PFSK-1 (cell line): ENCODE data around the gene GPNMB.

Experiments used
- FOXP2 ChIP-seq: optimal IDR thresholded peaks from 2 replicates; pipeline ENCODE3; 2011; ENCODE audit warnings: borderline replicate concordance, control low read depth, inconsistent platforms; ENCODE audit not compliant: insufficient read depth; ENCODE audit errors: extremely low read length, extremely low read depth
- POLR2AphosphoS5 ChIP-seq: IDR thresholded peaks from 2 replicates; pipeline ENCODE4 v1.6.1; 2012; ENCODE audit warnings: low read depth, mild to moderate bottlenecking, control low read depth, low read length, moderate library complexity
- SIN3A ChIP-seq: IDR thresholded peaks from 2 replicates; pipeline ENCODE4 v1.6.1; 2012; ENCODE audit warnings: mild to moderate bottlenecking, low read length, moderate library complexity, borderline replicate concordance; ENCODE audit not compliant: insufficient read depth
- TAF1 ChIP-seq: IDR thresholded peaks from 2 replicates; pipeline ENCODE4 v1.6.1; 2012; ENCODE audit warnings: low read length, control low read depth, borderline replicate concordance; ENCODE audit not compliant: insufficient read depth
- TF ChIP-seq, protein P1 (sequence below), 2 experiments: IDR thresholded peaks; 2 replicates each; pipeline versions ENCODE4 v1.6.1 to v1.8.0; 2011 to 2012; ENCODE audit warnings: low read depth in 2 of 2, low read length in 2 of 2, control low read depth in 1 of 2, inconsistent platforms in 1 of 2, mild to moderate bottlenecking in 1 of 2, moderate library complexity in 1 of 2; ENCODE audit not compliant: insufficient read depth in 1 of 2

GPNMB gene

DNA sequence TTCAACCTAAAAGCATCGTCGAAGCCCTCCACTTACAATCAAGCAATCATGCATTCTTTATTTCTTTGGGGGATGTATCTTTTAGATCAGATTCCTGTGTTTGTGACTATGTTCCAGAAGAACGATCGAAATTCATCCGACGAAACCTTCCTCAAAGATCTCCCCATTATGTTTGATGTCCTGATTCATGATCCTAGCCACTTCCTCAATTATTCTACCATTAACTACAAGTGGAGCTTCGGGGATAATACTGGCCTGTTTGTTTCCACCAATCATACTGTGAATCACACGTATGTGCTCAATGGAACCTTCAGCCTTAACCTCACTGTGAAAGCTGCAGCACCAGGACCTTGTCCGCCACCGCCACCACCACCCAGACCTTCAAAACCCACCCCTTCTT, 13.8 kb downstream of the GPNMB start:
- no peak for TF ChIP-seq POLR2AphosphoS5
- TF ChIP-seq TAF1: no peak

DNA sequence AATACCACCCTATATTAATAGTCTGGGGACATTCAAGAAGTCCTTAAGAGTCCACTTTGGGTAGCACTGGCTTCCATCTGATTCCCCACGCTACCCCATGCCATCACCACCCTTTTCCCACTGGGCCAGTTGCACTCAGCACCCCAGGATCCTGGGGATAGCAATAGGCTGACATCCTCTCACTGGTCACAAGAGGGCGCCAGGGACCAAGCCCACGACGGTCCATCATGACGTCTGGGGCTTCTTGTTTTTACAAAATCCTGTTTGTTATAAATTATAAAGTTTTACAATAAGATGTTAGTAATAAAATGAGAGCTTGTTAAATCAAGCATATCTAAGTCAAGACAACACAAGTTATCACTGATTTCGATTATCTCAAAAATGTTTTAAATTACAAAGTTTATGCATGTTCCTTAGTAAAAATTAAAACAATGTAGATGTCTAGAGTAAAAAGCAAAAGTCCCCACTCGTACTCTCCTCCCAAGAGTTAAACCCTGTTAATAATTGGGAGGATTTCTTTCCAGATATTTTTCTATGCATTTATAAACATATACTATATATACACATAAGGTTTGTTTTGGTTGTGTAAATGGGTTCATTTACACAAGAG, 15.4 kb downstream of the GPNMB start:
- TF ChIP-seq TAF1 (no peak), POLR2AphosphoS5 (no peak), SIN3A (no peak), FOXP2 (no peak)
- TF ChIP-seq, protein P1, sequence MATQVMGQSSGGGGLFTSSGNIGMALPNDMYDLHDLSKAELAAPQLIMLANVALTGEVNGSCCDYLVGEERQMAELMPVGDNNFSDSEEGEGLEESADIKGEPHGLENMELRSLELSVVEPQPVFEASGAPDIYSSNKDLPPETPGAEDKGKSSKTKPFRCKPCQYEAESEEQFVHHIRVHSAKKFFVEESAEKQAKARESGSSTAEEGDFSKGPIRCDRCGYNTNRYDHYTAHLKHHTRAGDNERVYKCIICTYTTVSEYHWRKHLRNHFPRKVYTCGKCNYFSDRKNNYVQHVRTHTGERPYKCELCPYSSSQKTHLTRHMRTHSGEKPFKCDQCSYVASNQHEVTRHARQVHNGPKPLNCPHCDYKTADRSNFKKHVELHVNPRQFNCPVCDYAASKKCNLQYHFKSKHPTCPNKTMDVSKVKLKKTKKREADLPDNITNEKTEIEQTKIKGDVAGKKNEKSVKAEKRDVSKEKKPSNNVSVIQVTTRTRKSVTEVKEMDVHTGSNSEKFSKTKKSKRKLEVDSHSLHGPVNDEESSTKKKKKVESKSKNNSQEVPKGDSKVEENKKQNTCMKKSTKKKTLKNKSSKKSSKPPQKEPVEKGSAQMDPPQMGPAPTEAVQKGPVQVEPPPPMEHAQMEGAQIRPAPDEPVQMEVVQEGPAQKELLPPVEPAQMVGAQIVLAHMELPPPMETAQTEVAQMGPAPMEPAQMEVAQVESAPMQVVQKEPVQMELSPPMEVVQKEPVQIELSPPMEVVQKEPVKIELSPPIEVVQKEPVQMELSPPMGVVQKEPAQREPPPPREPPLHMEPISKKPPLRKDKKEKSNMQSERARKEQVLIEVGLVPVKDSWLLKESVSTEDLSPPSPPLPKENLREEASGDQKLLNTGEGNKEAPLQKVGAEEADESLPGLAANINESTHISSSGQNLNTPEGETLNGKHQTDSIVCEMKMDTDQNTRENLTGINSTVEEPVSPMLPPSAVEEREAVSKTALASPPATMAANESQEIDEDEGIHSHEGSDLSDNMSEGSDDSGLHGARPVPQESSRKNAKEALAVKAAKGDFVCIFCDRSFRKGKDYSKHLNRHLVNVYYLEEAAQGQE (IDR thresholded peaks at IDR 0.05; ENCODE audit: insufficient read depth in 1 of 2, low read depth in 2 of 2, low read length in 2 of 2): no peak

DNA sequence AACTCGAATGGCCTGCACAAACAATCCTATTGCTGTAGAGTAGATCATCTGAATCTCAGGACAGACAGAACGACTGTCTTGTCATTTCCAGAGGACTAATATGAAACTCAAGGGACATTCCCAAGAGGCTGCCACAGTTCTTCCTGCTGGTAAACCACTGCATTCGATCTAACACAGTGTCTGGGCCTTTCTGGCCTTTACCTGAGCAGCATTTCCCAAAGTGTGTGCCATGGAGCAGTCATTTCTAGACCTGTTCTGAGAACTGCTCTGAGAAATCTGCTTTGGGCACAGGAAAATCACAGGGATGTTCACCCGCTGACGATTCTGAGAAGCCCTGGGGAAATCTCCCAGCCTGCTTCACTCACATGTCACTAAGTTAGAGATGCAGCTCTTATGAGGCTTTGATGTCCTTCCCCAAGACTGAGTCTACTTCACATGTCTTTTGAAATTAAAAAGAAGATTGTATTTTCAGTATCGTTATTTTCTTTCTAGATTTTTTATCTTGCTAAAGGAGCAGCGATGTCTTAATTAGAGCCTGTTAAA, 18.4 kb downstream of the GPNMB start:
- TF ChIP-seq FOXP2 (no peak), SIN3A (no peak), TAF1 (no peak), POLR2AphosphoS5 (no peak)
- TF ChIP-seq, protein P1 (IDR thresholded peaks at IDR 0.05; ENCODE audit: insufficient read depth in 1 of 2, low read depth in 2 of 2, low read length in 2 of 2): no peak

DNA sequence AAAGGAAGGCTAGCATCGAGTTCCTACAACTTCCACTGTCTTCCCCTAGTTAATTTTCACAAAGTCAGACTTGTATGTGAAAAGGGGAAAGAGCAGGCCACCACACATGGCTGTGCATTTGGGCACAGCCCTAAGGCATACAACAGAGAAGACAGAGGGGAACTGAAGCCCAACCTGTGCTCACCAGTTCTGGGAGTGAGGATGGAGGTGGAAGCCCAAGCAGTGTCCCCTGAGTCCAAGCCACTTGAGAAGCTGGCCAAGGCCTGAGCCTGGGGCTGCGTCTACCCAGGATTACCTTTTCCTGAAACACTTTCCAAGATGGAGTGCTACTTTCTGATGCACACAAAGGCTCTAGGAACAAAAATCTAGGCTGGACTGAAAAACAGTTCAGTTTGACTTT, 20.3 kb downstream of the GPNMB start:
- TF ChIP-seq SIN3A (no peak), TAF1 (no peak), POLR2AphosphoS5 (no peak), FOXP2 (no peak)
- TF ChIP-seq, protein P1 (IDR thresholded peaks at IDR 0.05; ENCODE audit: insufficient read depth in 1 of 2, low read depth in 2 of 2, low read length in 2 of 2): no peak

DNA sequence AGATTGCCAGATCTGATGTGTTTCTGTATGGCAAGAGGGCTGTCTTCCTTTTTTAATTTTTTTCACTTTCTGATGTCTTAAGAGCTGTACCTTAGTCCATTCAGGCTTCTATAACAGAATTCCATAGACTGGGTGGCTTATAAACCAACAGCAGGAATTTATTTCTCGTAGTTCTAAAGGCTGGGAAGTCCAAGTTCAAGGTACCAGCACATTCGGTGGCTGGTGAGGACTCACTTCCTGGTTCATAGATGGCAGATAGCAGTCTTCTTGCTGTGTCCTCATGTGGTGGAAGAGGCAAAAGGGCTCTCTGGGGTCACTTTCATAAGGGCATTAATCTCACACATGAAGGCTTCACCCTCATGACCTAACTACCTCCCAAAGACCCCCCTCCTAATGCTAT, 20.8 kb downstream of the GPNMB start:
- TF ChIP-seq FOXP2 (no peak), TAF1 (no peak), SIN3A (no peak), POLR2AphosphoS5 (no peak)
- TF ChIP-seq, protein P1 (IDR thresholded peaks at IDR 0.05; ENCODE audit: insufficient read depth in 1 of 2, low read depth in 2 of 2, low read length in 2 of 2): no peak
